TTC549 (cell line): ENCODE data around the gene PRRT1B.

Experiments used
- FAIRE-seq: peaks from 2 replicates; lab custom pipeline; 2012; peaks lifted over from hg19 to GRCh38; lab: Jason Lieb, UNC

PRRT1B gene

GRCh38 chr9:131580358-131580757 is 35.0 kb downstream of the PRRT1B start:
- FAIRE-seq: no peak

GRCh38 chr9:131582056-131582455 is 36.7 kb downstream of the PRRT1B start:
- no peak for FAIRE-seq

GRCh38 chr9:131582466-131583336 is 37.4 kb downstream of the PRRT1B start:
- no peak for FAIRE-seq

GRCh38 chr9:131583337-131583645 is 38.0 kb downstream of the PRRT1B start:
- no peak for FAIRE-seq

GRCh38 chr9:131583836-131584555 is 38.7 kb downstream of the PRRT1B start:
- FAIRE-seq: no peak

- FAIRE-seq: no peak
Observed at GRCh38 chr9:131584858-131585257, 39.5 kb downstream of the PRRT1B start.

GRCh38 chr9:131585375-131585774 is 40.1 kb downstream of the PRRT1B start:
- FAIRE-seq: no peak

GRCh38 chr9:131587331-131587730 is 42.0 kb downstream of the PRRT1B start:
- no peak for FAIRE-seq

GRCh38 chr9:131587906-131588305 is 42.6 kb downstream of the PRRT1B start:
- no peak for FAIRE-seq

GRCh38 chr9:131588396-131588795 is 43.1 kb downstream of the PRRT1B start:
- FAIRE-seq: no peak

- FAIRE-seq: no peak
Observed at GRCh38 chr9:131589124-131589711, 43.9 kb downstream of the PRRT1B start.

- FAIRE-seq: no peak
Observed at GRCh38 chr9:131589993-131590392, 44.7 kb downstream of the PRRT1B start.

GRCh38 chr9:131590449-131590848 is 45.1 kb downstream of the PRRT1B start:
- FAIRE-seq: no peak

- FAIRE-seq: no peak
Observed at GRCh38 chr9:131590907-131591844, 45.9 kb downstream of the PRRT1B start.

GRCh38 chr9:131591845-131592208 is 46.5 kb downstream of the PRRT1B start:
- FAIRE-seq: no peak

- no peak for FAIRE-seq
Observed at GRCh38 chr9:131593091-131593820, 47.9 kb downstream of the PRRT1B start.

- FAIRE-seq: no peak
Observed at GRCh38 chr9:131593936-131594665, 48.8 kb downstream of the PRRT1B start.

- no peak for FAIRE-seq
Observed at GRCh38 chr9:131594906-131595665, 49.8 kb downstream of the PRRT1B start.

- no peak for FAIRE-seq
Observed at GRCh38 chr9:131595696-131596429, 50.5 kb downstream of the PRRT1B start.

- FAIRE-seq: no peak
Observed at GRCh38 chr9:131596430-131596743, 51.1 kb downstream of the PRRT1B start.
